ENCODE data around the gene GLG1. TPM values are rescaled to one million over a fixed set of nuclear protein-coding genes. Genes with fewer than 3 reads are reported as not detected.

Gene GLG1
- total and polyA plus RNA-seq, 2 donors (not counting 3 experiments of a cell fraction or from before 2014, with no cell fraction given) = 86.3 to 165 TPM

Small RNAs within 50 kb of the gene (small RNA-seq; reads per million reads assigned to genes)
- not detected for gene RF00019 (ENCODE audit: insufficient read depth, insufficient read length, low read depth, low replicate concordance)
- gene RNU6-237P (ENCODE audit: insufficient read depth, insufficient read length, low read depth, low replicate concordance) = not detected

Other genes with a start within 250 kb of the GLG1 start
- gene NPIPB15, start 230.8 kb downstream of the GLG1 start, total RNA-seq = 3.8 and 4.4 TPM in 2 replicates
- 5.7 and 6.9 TPM in 2 replicates for gene NPIPB15, start 230.8 kb downstream of the GLG1 start, polyA plus RNA-seq
- gene CLEC18B, start 185.6 kb downstream of the GLG1 start, total RNA-seq = 0.25 and 0.49 TPM in 2 replicates
- 0.06 TPM in 1 of 2 replicates, not detected in the other for gene CLEC18B, start 185.6 kb downstream of the GLG1 start, polyA plus RNA-seq
- 47.6 and 51.6 TPM in 2 replicates for gene RFWD3, start 59.8 kb upstream of the GLG1 start, total RNA-seq
- 27.3 and 27.8 TPM in 2 replicates for gene RFWD3, start 59.8 kb upstream of the GLG1 start, polyA plus RNA-seq
- 24.4 and 26.5 TPM in 2 replicates for gene MLKL, start 93.7 kb upstream of the GLG1 start, total RNA-seq
- 7.2 and 8.1 TPM in 2 replicates for gene MLKL, start 93.7 kb upstream of the GLG1 start, polyA plus RNA-seq
- gene FA2H, start 167.7 kb upstream of the GLG1 start, total RNA-seq = not detected in 2 replicates
- gene FA2H, start 167.7 kb upstream of the GLG1 start, polyA plus RNA-seq = not detected in 2 replicates

Data from endothelial cell of umbilical vein (primary cell).